Measurements from ENCODE around the gene ORM2. TPM values are rescaled to one million over a fixed set of nuclear protein-coding genes. Genes with fewer than 3 reads are reported as not detected.

ORM2 gene
- total RNA-seq, 2 experiments from 2014 or later, result not detected

DNA sequence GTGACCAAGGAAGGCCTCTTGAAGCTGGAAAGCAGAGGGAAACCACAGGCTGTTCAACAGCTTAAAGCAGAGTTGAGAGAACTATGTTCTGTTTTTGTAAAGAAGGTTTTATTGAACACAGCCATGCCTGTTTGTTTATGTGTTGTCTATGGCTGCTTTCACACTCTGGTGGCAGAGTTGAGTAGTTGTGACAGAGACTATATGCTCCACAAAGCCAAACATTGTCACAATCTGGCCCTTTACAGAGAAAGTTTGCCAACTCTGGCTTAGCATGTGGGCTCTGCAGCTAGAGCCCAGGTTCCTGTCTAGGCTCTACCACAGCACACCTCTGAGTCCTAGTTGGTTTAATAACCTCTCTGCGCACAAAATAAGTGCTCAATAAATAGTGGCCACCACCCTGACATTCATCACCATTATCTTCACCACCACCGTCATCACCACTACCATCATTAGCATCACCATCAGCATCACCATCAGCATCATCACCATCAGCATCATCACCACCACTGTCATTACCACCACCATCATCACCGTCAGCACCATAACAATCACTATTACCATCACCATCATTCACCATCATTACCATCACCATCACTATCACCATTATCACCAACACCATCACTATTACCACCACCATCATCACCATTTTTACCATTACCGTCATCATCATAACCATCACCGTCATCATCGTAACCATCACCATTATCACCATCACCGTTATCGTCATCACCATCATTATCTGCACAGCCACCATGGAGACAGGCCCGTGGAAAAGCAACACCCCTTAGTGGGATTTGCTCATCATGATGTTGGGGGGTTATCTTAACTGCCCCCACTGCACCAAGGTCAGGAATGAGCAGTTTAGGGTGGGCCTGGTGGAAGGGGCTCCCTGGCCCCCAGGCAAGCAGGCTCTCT, 39.8 kb downstream of the ORM2 start:
- H3K4me1 Mint-ChIP-seq, result peaks cover 95% of the 10 kb centered on the region
- CTCF ChIA-PET, result interaction anchor here (0.6 to 8.0 kb wide), 3 partner anchors 10 to 27 kb away, joined by 3 to 87 read pairs (median 4); partner anchors contain the start of gene AKNA
- no peaks in the 10 kb centered on the region for H3K27me3 Mint-ChIP-seq
- no peaks in the 10 kb centered on the region for H3K9me3 Mint-ChIP-seq
- H3K27ac Mint-ChIP-seq, result peak overlapping the region; percentile 72
- peaks cover 92% of the 10 kb centered on the region for H3K36me3 Mint-ChIP-seq (ENCODE audit: low read depth)
- H3K4me3 Mint-ChIP-seq, result no peak overlapping the region
- DNase-seq, result no peak
- POLR2A ChIA-PET, result interaction anchor here (0.8 to 17.7 kb wide), 4 partner anchors 8 to 28 kb away, joined by 3 to 633 read pairs (median 4); partner anchors contain the start of gene AKNA

DNA sequence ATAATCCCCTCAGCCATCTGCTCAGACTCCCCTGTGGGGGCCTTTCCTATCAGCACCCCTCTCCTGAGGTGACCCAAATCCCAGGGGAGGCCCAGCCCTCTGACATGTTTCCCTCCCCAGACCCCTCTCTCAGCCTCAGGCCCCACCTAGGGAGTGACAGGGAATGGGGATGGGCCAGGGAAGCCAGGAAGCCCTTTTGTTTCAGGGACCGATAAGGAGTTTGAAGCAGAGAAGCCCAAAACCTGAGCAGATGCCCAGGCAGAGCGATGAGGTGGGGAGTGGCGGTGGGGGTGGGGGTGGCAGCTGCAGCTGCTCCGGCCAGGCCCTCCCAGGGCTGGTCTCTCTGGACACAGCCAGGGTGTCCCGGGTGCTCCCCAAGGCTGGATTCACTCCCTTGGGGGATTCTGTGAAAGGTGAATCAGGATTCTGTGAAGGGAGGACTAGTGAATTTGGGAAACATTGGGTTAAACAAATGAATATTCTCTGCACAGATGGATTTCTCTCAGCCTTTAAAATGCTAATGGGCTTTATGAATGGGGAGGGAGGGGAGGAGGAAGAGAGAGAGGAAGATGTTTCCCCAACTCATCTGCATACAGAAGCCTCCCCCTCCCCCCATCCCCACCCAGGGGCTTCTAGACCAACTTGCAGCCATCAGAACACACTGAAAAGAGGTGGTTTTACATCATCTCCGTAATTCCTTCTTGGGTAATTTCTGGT, 40.7 kb downstream of the ORM2 start:
- H3K9me3 Mint-ChIP-seq, result no peaks in the 10 kb centered on the region
- H3K27ac Mint-ChIP-seq, result peak overlapping the region; percentile 93
- H3K4me1 Mint-ChIP-seq, result peaks cover 96% of the 10 kb centered on the region
- peaks cover 92% of the 10 kb centered on the region for H3K36me3 Mint-ChIP-seq (ENCODE audit: low read depth)
- POLR2A ChIA-PET, result interaction anchor here (0.9 to 17.7 kb wide), 3 partner anchors 7 to 321 kb away, joined by 3 to 633 read pairs (median 48); partner anchors contain the start of gene AKNA
- no peak overlapping the region for H3K4me3 Mint-ChIP-seq
- CTCF ChIA-PET, result interaction anchor here (0.6 to 8.0 kb wide), 3 partner anchors 13 to 77 kb away, joined by 3 to 87 read pairs (median 4); partner anchors contain the start of gene AKNA
- no peak for DNase-seq
- H3K27me3 Mint-ChIP-seq, result no peaks in the 10 kb centered on the region

DNA sequence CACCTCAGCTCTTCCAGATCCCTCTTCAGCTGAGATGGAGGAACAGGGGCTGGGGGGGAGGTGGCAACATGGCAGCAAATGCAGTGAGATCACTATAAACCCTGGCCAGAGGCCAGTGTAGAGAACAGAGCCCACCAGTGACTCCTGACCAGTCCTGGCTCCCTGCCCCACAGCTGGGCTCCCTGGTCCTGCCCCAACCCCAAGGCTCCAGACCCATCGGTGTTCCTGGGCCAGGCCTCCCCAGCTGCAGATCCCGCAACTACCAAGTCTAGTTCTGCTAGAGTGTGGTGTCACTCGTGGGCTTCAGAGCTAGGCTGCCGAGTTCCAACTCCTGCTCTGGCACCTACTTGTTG, 41.3 kb downstream of the ORM2 start:
- peak overlapping the region; percentile 71 for H3K4me3 Mint-ChIP-seq
- H3K4me1 Mint-ChIP-seq, result peaks cover 97% of the 10 kb centered on the region
- H3K27me3 Mint-ChIP-seq, result no peaks in the 10 kb centered on the region

DNA sequence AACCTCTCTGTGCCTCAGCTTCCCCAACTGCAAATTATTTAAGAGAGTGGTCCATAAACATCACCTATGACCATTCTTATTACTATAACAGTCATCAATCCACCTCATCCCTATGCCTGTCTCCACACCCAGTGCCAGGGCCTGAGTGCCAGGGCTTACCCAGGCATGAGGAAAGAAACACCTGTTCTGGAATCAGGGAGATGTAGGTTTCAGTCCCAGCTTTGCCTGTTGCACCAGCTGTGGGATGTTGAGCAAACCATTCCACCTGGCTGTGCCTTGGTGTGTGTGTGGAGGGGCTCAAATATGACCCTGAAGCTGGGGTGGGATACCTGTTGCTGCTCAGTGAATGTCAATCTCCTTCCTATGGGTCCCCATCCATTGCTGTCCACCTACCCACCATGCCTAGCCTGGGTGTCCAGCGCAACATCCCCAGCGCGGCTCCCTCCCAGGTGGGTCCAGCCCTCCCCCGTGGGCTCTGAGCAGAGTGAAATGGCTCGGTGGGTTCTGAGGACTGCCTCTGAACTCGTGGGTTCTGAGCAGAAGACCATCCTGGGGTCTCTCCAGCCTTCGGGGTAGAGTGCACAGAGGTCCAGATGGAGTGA, 41.8 kb downstream of the ORM2 start:
- peaks cover 94% of the 10 kb centered on the region for H3K4me1 Mint-ChIP-seq
- no peaks in the 10 kb centered on the region for H3K27me3 Mint-ChIP-seq
- no peak for DNase-seq
- ChIA-PET CTCF (interaction anchor here (1.0 to 1.6 kb wide), 3 partner anchors 12 to 34 kb away, joined by 3 to 5 read pairs (median 4); no protein-coding TSS in a partner anchor), POLR2A (interaction anchor here (0.9 to 17.7 kb wide), 6 partner anchors 8 to 320 kb away, joined by 3 to 633 read pairs (median 5); partner anchors contain the start of genes AKNA and ATP6V1G1)
- H3K36me3 Mint-ChIP-seq (ENCODE audit: low read depth), result peaks cover 90% of the 10 kb centered on the region
- peak overlapping the region; percentile 93 for H3K27ac Mint-ChIP-seq
- H3K4me3 Mint-ChIP-seq, result peak overlapping the region; percentile 71
- no peaks in the 10 kb centered on the region for H3K9me3 Mint-ChIP-seq

More for the DNA sequence above, 41.3 kb downstream of the ORM2 start:
- Mint-ChIP-seq H3K9me3 (no peaks in the 10 kb centered on the region), H3K27ac (peak overlapping the region; percentile 93), H3K36me3 (ENCODE audit: low read depth) (peaks cover 93% of the 10 kb centered on the region)
- POLR2A ChIA-PET, result interaction anchor here (0.9 to 17.7 kb wide), 3 partner anchors 7 to 321 kb away, joined by 3 to 633 read pairs (median 48); partner anchors contain the start of gene AKNA
- no peak for DNase-seq
- CTCF ChIA-PET, result interaction anchor here (1.3 to 1.6 kb wide), 2 partner anchors 12 to 35 kb away, joined by 4 to 5 read pairs; no protein-coding TSS in a partner anchor

DNA sequence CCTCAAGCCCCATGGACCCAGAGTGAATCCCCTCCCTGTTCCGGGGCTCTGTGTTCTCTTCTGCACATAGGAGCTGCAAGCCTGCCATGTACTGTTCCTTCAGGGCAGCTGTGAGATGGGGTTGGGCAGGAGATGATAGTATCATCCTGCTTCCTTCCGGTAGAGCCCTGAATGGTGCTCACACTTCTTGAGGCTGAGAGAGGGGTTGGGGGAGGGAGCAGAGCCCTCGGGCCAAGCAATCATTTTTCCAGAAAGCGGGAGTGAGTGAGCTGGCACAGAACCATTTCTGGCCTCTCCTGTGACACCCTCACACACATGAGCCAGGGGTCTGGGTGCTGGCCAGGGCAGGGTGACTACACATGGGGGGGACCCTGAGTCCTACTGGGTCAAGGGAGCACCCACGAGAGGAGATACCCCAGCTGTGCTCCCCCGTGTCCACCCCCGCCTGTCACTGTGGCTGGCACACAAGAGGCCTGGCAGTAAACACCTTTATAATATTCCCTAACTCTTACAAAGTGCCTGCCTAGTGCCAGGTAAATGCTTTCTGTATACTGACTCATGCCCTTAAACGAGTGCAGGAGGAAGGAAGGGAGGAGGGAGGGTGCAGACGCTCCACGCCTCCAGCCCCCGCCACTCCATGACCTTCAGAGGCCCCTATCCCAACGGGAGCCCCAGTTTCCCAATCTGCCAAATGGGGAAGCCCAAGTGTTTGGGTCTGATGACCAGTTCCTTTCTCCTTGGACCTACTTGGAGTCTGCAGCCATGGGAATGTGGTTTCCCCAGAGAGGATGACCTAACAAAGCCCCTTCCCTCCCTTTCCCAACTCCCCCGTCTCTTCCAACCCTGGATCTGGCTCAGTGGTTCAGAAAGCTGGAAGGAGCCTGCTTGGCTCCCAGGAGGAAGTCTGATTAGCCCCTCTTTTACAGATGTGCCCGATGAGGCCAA, 42.6 kb downstream of the ORM2 start:
- ChIA-PET CTCF (interaction anchor here (0.7 to 1.7 kb wide), 8 partner anchors 8 to 220 kb away, joined by 3 to 33 read pairs (median 4); partner anchors contain the start of gene AKNA), POLR2A (interaction anchor here (1.0 to 17.7 kb wide), 7 partner anchors 9 to 216 kb away, joined by 3 to 633 read pairs (median 5); partner anchors contain the start of genes AKNA and ATP6V1G1)
- H3K4me3 Mint-ChIP-seq, result peak overlapping the region; percentile 71
- peaks cover 94% of the 10 kb centered on the region for H3K4me1 Mint-ChIP-seq
- H3K36me3 Mint-ChIP-seq (ENCODE audit: low read depth), result peaks cover 90% of the 10 kb centered on the region
- H3K9me3 Mint-ChIP-seq, result no peaks in the 10 kb centered on the region
- peak; percentile 72 for DNase-seq
- peak overlapping the region; percentile 93 for H3K27ac Mint-ChIP-seq
- H3K27me3 Mint-ChIP-seq, result no peaks in the 10 kb centered on the region

DNA sequence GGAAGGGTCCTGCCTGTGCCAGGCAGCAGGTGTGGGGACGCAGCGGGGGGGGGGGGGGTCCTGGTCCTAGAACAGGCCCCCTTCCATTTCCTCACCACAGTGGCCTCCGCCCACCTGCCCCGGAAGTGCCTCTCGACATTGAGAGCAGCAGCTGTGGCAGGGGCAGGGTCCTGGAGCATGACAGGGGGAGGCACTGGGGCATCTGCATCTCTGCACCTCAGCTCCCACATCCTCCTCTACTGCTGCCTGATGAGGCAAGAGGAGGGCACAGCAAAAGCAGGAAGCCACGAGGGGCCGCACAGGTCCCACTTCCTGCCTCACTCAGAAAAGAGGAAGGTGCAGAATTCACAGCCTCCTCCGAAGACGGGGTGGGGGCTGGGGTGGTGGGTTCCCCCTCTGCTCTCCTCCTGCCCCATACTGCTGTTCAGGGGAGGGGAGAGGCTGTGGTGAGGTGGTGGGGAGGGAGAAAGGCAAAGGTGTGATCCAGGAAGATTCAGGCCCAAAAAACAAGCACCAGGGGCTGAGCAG, 43.3 kb downstream of the ORM2 start:
- ChIA-PET POLR2A (interaction anchor here (1.2 to 17.7 kb wide), 6 partner anchors 9 to 37 kb away, joined by 3 to 633 read pairs (median 6); partner anchors contain the start of gene AKNA), CTCF (interaction anchor here (0.7 to 1.7 kb wide), 8 partner anchors 8 to 1634 kb away, joined by 3 to 33 read pairs (median 4); partner anchors contain the start of gene AKNA)
- no peaks in the 10 kb centered on the region for H3K9me3 Mint-ChIP-seq
- H3K4me1 Mint-ChIP-seq, result peaks cover 94% of the 10 kb centered on the region
- peak overlapping the region; percentile 71 for H3K4me3 Mint-ChIP-seq
- DNase-seq, result peak; percentile 92
- peak overlapping the region; percentile 93 for H3K27ac Mint-ChIP-seq
- peaks cover 90% of the 10 kb centered on the region for H3K36me3 Mint-ChIP-seq (ENCODE audit: low read depth)
- no peaks in the 10 kb centered on the region for H3K27me3 Mint-ChIP-seq

DNA sequence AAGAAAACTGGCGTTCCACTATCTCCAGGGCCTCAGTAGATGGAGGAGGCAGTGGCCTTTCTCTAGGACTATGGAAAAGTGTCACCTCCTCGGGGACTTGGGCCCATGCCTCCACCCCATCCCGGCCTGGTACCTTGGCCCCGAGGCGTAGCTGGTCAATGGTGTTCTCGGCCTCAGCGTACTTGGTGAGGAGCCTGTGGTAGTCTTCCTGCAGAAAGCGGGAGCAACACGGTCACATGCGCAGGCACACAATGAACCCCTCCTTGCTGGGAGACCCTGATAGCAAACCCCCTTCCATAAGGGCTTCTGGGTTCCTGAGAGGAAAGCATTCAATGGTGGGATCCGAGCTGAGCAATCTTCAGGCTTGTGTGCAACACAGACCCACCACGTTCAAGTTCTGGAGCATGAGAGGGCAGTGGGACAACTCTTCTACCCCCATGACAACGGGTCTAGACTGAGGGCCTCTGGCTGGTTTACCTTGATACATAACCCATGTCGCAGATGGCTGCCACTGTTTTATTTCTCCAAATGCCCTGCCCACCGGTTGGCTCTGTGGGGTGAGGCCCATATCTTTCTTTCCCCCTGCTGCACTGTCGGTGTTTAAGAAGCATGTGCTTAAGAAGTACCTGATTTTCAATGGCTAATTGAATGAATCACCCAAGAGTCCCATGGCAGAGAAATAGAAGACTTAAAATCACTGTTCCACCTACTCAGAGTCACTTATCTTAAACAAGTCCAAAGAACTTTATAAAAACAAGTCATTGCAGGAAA, 44.5 kb downstream of the ORM2 start:
- H3K36me3 Mint-ChIP-seq (ENCODE audit: low read depth), result peaks cover 92% of the 10 kb centered on the region
- H3K27me3 Mint-ChIP-seq, result no peaks in the 10 kb centered on the region
- peaks cover 95% of the 10 kb centered on the region for H3K4me1 Mint-ChIP-seq
- POLR2A ChIA-PET, result interaction anchor here (0.7 to 17.7 kb wide), 4 partner anchors 11 to 23 kb away, joined by 3 to 633 read pairs (median 26); partner anchors contain the start of gene AKNA
- H3K4me3 Mint-ChIP-seq, result peak overlapping the region; percentile 36
- H3K27ac Mint-ChIP-seq, result peak overlapping the region; percentile 93
- no peak for DNase-seq
- H3K9me3 Mint-ChIP-seq, result no peaks in the 10 kb centered on the region
- CTCF ChIA-PET, result interaction anchor here (0.7 to 1.8 kb wide), 6 partner anchors 9 to 1635 kb away, joined by 3 to 33 read pairs (median 5); partner anchors contain the start of gene AKNA

DNA sequence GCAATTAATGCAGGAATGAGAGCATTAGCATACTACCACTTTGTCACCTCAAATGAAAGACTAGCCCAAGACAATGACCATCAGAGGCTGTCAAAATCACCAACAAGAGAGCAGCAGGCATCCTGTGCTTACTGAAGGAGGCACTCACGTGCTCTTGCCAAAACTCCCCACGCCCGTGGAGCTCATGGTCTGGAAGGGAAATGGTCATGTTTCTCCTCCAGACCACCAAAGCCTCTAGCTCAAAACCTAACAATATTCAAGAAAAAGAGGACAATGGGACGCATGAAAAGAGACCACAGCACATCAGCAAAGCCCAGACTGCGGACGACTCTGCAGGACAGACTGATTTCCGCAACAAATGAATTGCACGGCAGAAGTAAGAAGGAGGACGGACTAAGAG, 45.3 kb downstream of the ORM2 start:
- no peaks in the 10 kb centered on the region for H3K27me3 Mint-ChIP-seq
- H3K27ac Mint-ChIP-seq, result peak overlapping the region; percentile 93
- H3K36me3 Mint-ChIP-seq (ENCODE audit: low read depth), result peaks cover 92% of the 10 kb centered on the region
- no peak for DNase-seq
- peaks cover 95% of the 10 kb centered on the region for H3K4me1 Mint-ChIP-seq
- H3K4me3 Mint-ChIP-seq, result peak overlapping the region; percentile 8
- no peaks in the 10 kb centered on the region for H3K9me3 Mint-ChIP-seq
- ChIA-PET CTCF (interaction anchor here (0.9 to 1.8 kb wide), 3 partner anchors 10 to 24 kb away, joined by 3 to 6 read pairs (median 4); no protein-coding TSS in a partner anchor), POLR2A (interaction anchor here (0.7 to 17.7 kb wide), 2 partner anchors 11 to 12 kb away, joined by 3 to 633 read pairs; partner anchors contain the start of gene AKNA)

DNA sequence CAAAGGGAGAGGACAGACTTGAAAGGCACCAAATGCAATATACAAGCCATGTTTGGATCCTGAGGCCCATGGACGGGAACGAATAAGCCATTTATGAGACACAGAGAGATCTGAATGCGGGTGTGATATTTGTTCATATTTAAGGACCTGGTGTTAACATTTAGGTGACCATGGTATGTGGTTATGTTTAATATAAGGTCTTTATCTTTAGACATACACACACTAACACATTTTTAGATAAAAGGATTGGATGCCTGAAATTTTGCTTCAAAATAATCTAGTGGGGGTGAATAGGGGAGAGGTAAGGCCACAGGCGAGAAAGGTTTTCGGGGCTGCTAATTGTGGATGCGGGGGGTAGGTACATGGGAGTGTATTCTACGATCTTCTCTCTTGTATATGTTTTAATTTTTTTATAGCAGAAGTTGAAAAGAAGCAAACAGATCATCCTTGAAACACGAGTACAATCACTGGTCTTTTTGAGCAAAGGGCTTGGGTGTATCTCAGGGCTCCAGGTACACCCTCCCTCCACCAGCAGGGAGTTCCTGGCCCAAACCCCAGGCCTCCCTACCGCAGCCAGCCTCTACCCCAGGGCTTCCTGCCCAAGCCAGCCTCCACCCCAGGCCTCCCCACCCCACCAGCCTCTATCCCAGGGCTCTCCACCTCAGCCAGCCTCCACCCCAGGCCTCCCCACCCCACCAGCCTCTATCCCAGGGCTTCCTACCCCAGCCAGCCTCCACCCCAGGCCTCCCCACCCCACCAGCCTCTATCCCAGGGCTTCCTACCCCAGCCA, 45.9 kb downstream of the ORM2 start:
- Mint-ChIP-seq H3K27ac (peak overlapping the region; percentile 93), H3K4me3 (peak overlapping the region; percentile 31), H3K4me1 (peaks cover 94% of the 10 kb centered on the region), H3K36me3 (ENCODE audit: low read depth) (peaks cover 91% of the 10 kb centered on the region), H3K9me3 (no peaks in the 10 kb centered on the region), H3K27me3 (no peaks in the 10 kb centered on the region)
- no peak for DNase-seq
- POLR2A ChIA-PET, result interaction anchor here (1.2 to 17.7 kb wide), 4 partner anchors 9 to 27 kb away, joined by 3 to 633 read pairs (median 17); partner anchors contain the start of gene AKNA
- CTCF ChIA-PET, result interaction anchor here (0.9 to 1.4 kb wide), 2 partner anchors 10 to 23 kb away, joined by 3 to 6 read pairs; no protein-coding TSS in a partner anchor
